HepG2 (cell line): ENCODE measurements around the gene SLC4A11. TPM values are rescaled to one million over a fixed set of nuclear protein-coding genes. Genes with fewer than 3 reads are reported as not detected.

Experiments
- BORCS8-MEF2B ChIP-seq: sonication (generic); formaldehyde crosslinking; IDR thresholded peaks from 2 replicates; pipeline ENCODE4 v1.8.0; 2022; ENCODE audit warnings: mild to moderate bottlenecking, missing genetic modification reagents
- ESRRA ChIP-seq: sonication (generic); formaldehyde crosslinking; IDR thresholded peaks from 2 replicates; pipeline ENCODE4 v1.5.1; 2020; ENCODE audit warnings: mild to moderate bottlenecking, low read depth, missing genetic modification reagents
- FOXJ3 ChIP-seq: sonication (generic); formaldehyde crosslinking; IDR thresholded peaks from 2 replicates; pipeline ENCODE4 v1.4.0; 2020; ENCODE audit warnings: missing genetic modification reagents, mild to moderate bottlenecking, borderline replicate concordance
- HNRNPLL ChIP-seq: fragments of 200-400 bp; formaldehyde crosslinking; IDR thresholded peaks from 2 replicates; pipeline ENCODE4 v1.6.1; 2017; ENCODE audit warnings: mild to moderate bottlenecking, low read depth, low read length; ENCODE audit not compliant: poor library complexity, severe bottlenecking
- IKZF1 ChIP-seq: fragments of 450-650 bp; IDR thresholded peaks from 2 replicates; pipeline ENCODE4 v1.7.1; 2016
- JUND ChIP-seq: sonication (generic); formaldehyde crosslinking; IDR thresholded peaks from 2 replicates; pipeline ENCODE4 v1.8.0; 2022; ENCODE audit warnings: mild to moderate bottlenecking, missing genetic modification reagents
- MAFF ChIP-seq: IDR thresholded peaks from 2 replicates; pipeline ENCODE4 v1.6.1; 2011; ENCODE audit warnings: low read depth, low read length, improper control_type of control experiment
- REL ChIP-seq: sonication (generic); formaldehyde crosslinking; conservative IDR thresholded peaks from 2 replicates; pipeline ENCODE4 v1.8.0; 2022; ENCODE audit warnings: mild to moderate bottlenecking, missing genetic modification reagents, moderate library complexity
- ZC3H4 ChIP-seq: sonication (generic); formaldehyde crosslinking; IDR thresholded peaks from 2 replicates; pipeline ENCODE4 v1.4.0; 2020; ENCODE audit warnings: missing genetic modification reagents, borderline replicate concordance
- ZFYVE20 ChIP-seq: sonication (generic); formaldehyde crosslinking; IDR thresholded peaks from 2 replicates; pipeline ENCODE4 v1.8.0; 2023; ENCODE audit warnings: low read depth, mild to moderate bottlenecking, moderate library complexity, missing genetic modification reagents, borderline replicate concordance
- ZNF296 ChIP-seq: sonication (generic); formaldehyde crosslinking; conservative IDR thresholded peaks from 2 replicates; pipeline ENCODE4 v1.5.0; 2020; ENCODE audit warnings: mild to moderate bottlenecking, missing genetic modification reagents
- ZNF672 ChIP-seq: sonication (generic); formaldehyde crosslinking; IDR thresholded peaks from 2 replicates; pipeline ENCODE4 v1.8.1; 2022; ENCODE audit warnings: missing genetic modification reagents
- ZNF75D ChIP-seq: sonication (generic); formaldehyde crosslinking; IDR thresholded peaks from 2 replicates; pipeline ENCODE4 v1.8.1; 2023; ENCODE audit warnings: missing genetic modification reagents, mild to moderate bottlenecking, borderline replicate concordance
- polyA plus RNA-seq, 8 experiments: library from polyadenylated mRNA; depleted of rRNA in 3 of 8; stranded (reverse) in 7 of 8; unstranded in 1 of 8; fragments of >200 nt; fragmentation: Illumina TruSeq in 4 of 8; extraction: Trizol in 4 of 8; gene quantifications; 2 replicates each; pipeline versions ENCODE4 v1.2.1 to v1.2.3, GENCODE V29; 2011 to 2016; ENCODE audit warnings: low read depth in 4 of 8, missing spikeins in 1 of 8, mixed read lengths in 1 of 8; ENCODE audit not compliant: insufficient read depth in 1 of 8
- total RNA-seq, 5 experiments: library from RNA; depleted of rRNA; stranded (reverse); fragments of >200 nt; fragmentation: Illumina TruSeq; extraction: Trizol; gene quantifications; 2 replicates each; pipeline ENCODE4 v1.2.3, GENCODE V29; 2016; ENCODE audit warnings: low read depth in 1 of 5
- TF ChIP-seq, protein P1 (sequence below): sonication (generic); formaldehyde crosslinking; IDR thresholded peaks from 2 replicates; pipeline ENCODE4 v1.4.0; 2020; ENCODE audit warnings: mild to moderate bottlenecking, missing genetic modification reagents, borderline replicate concordance
- TF ChIP-seq, protein P2 (sequence below): sonication (generic); formaldehyde crosslinking; IDR thresholded peaks from 2 replicates; pipeline ENCODE4 v1.8.1; 2023; ENCODE audit warnings: mild to moderate bottlenecking, missing genetic modification reagents, borderline replicate concordance
- TF ChIP-seq, protein P3 (sequence below): sonication (generic); formaldehyde crosslinking; IDR thresholded peaks from 2 replicates; pipeline ENCODE4 v1.5.0; 2020; ENCODE audit warnings: missing genetic modification reagents, mild to moderate bottlenecking, borderline replicate concordance
- TF ChIP-seq, protein P4 (sequence below): sonication (generic); formaldehyde crosslinking; IDR thresholded peaks from 2 replicates; pipeline ENCODE4 v1.9.0; 2022; ENCODE audit warnings: missing genetic modification reagents, mild to moderate bottlenecking, borderline replicate concordance

Gene SLC4A11
- total and polyA plus RNA-seq, 2 of the 13 experiments (the other 11 are each of a cell fraction or from before 2014, with no cell fraction given), result 3.9 to 27.0 TPM

DNA sequence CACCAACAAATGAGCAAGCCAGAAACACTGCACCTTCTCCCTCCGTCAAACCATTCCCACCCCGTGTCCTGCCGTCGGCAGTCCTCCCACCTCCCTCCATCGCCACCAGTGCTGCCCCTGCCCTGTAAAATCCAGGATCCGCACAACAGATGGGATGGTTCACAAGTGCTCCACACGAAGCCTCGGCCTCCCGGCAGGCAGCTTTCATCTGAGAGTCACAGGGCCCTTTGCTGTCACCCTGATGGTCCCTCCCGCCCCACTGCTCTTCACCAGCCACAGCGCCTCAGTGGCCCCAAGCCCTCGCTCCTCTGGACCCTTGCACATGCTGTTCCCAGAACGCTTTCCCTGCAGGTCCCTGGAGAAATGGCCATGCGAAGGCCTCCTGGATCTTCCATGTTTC, 12.1 kb downstream of the SLC4A11 start (continued):
- TF ChIP-seq, protein P1, sequence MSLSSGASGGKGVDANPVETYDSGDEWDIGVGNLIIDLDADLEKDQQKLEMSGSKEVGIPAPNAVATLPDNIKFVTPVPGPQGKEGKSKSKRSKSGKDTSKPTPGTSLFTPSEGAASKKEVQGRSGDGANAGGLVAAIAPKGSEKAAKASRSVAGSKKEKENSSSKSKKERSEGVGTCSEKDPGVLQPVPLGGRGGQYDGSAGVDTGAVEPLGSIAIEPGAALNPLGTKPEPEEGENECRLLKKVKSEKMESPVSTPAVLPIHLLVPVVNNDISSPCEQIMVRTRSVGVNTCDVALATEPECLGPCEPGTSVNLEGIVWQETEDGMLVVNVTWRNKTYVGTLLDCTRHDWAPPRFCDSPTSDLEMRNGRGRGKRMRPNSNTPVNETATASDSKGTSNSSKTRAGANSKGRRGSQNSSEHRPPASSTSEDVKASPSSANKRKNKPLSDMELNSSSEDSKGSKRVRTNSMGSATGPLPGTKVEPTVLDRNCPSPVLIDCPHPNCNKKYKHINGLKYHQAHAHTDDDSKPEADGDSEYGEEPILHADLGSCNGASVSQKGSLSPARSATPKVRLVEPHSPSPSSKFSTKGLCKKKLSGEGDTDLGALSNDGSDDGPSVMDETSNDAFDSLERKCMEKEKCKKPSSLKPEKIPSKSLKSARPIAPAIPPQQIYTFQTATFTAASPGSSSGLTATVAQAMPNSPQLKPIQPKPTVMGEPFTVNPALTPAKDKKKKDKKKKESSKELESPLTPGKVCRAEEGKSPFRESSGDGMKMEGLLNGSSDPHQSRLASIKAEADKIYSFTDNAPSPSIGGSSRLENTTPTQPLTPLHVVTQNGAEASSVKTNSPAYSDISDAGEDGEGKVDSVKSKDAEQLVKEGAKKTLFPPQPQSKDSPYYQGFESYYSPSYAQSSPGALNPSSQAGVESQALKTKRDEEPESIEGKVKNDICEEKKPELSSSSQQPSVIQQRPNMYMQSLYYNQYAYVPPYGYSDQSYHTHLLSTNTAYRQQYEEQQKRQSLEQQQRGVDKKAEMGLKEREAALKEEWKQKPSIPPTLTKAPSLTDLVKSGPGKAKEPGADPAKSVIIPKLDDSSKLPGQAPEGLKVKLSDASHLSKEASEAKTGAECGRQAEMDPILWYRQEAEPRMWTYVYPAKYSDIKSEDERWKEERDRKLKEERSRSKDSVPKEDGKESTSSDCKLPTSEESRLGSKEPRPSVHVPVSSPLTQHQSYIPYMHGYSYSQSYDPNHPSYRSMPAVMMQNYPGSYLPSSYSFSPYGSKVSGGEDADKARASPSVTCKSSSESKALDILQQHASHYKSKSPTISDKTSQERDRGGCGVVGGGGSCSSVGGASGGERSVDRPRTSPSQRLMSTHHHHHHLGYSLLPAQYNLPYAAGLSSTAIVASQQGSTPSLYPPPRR, result no peak
- TF ChIP-seq FOXJ3 (CRISPR knock-in tag) (no peak), BORCS8-MEF2B (CRISPR knock-in tag) (0 out of 2 replicates have a peak, but pooled peaks have one; percentile 0), HNRNPLL (no peak), JUND (CRISPR knock-in tag) (no peak), MAFF (no peak), ZFYVE20 (CRISPR knock-in tag) (no peak), IKZF1 (no peak), ZNF672 (CRISPR knock-in tag) (no peak), REL (CRISPR knock-in tag) (no peak), ZC3H4 (CRISPR knock-in tag) (no peak), ZNF75D (CRISPR knock-in tag) (no peak), ESRRA (CRISPR knock-in tag) (no peak), ZNF296 (CRISPR knock-in tag) (0 out of 2 replicates have a peak, but pooled peaks have one; percentile 50)
- TF ChIP-seq, protein P2, sequence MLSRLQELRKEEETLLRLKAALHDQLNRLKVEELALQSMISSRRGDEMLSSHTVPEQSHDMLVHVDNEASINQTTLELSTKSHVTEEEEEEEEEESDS (CRISPR knock-in tag), result no peak
- TF ChIP-seq, protein P3, sequence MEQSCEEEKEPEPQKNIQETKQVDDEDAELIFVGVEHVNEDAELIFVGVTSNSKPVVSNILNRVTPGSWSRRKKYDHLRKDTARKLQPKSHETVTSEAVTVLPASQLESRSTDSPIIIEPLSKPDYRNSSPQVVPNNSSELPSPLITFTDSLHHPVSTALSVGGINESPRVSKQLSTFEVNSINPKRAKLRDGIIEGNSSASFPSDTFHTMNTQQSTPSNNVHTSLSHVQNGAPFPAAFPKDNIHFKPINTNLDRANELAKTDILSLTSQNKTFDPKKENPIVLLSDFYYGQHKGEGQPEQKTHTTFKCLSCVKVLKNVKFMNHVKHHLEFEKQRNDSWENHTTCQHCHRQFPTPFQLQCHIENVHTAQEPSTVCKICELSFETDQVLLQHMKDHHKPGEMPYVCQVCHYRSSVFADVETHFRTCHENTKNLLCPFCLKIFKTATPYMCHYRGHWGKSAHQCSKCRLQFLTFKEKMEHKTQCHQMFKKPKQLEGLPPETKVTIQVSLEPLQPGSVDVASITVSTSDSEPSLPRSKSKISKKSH, result peak; percentile 18; the same call in 1 of the 2 replicates
- TF ChIP-seq, protein P4, sequence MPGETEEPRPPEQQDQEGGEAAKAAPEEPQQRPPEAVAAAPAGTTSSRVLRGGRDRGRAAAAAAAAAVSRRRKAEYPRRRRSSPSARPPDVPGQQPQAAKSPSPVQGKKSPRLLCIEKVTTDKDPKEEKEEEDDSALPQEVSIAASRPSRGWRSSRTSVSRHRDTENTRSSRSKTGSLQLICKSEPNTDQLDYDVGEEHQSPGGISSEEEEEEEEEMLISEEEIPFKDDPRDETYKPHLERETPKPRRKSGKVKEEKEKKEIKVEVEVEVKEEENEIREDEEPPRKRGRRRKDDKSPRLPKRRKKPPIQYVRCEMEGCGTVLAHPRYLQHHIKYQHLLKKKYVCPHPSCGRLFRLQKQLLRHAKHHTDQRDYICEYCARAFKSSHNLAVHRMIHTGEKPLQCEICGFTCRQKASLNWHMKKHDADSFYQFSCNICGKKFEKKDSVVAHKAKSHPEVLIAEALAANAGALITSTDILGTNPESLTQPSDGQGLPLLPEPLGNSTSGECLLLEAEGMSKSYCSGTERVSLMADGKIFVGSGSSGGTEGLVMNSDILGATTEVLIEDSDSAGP (CRISPR knock-in tag), result peak; percentile 44; the same call in 1 of the 2 replicates
